H1 (cell line): Measurements from ENCODE around the gene GNS. TPM values are rescaled to one million over a fixed set of nuclear protein-coding genes. Genes with fewer than 3 reads are reported as not detected.

Experiments used
- CTCF ChIA-PET: fragments of 300-600 bp; sonication (Branson Sonifier 250); formaldehyde crosslinking; loops from one replicate; lab custom pipeline; 2021; ENCODE audit not compliant: partially characterized antibody; lab: Charles Lee
- POLR2A ChIA-PET: fragments of 300-600 bp; sonication (Branson Sonifier 250); formaldehyde crosslinking; loops from one replicate; lab custom pipeline; 2021; ENCODE audit warnings: inconsistent platforms; ENCODE audit not compliant: partially characterized antibody; lab: Charles Lee
- DNase-seq, 2 experiments: peaks; one replicate each; pipeline versions ENCODE4 v3.0.0 to v3.0.0-alpha.2; 2010 to 2022; ENCODE audit warnings: low spot score in 2 of 2, low read depth in 1 of 2, mixed read lengths in 1 of 2
- FAIRE-seq: peaks from 2 replicates; lab custom pipeline; 2011; peaks lifted over from hg19 to GRCh38; lab: Jason Lieb, UNC
- H2AFZ ChIP-seq: 2 replicates; pipeline ENCODE4 v1.8.1; 2012; ENCODE audit warnings: low read length, inconsistent platforms
- H2AK5ac ChIP-seq: 2 replicates; pipeline ENCODE4 v1.6.1; 2013; ENCODE audit warnings: low read depth, low read length
- H2BK120ac ChIP-seq: replicated peaks from 2 replicates; pipeline ENCODE3; 2013; ENCODE audit warnings: low read depth, low read length, inconsistent platforms
- H2BK12ac ChIP-seq: 2 replicates; pipeline ENCODE4 v1.6.1; 2013; ENCODE audit warnings: low read depth, low read length
- H2BK15ac ChIP-seq: 2 replicates; pipeline ENCODE4 v1.6.1; 2013; ENCODE audit warnings: low read length
- H2BK20ac ChIP-seq: 2 replicates; pipeline ENCODE4 v1.6.1; 2013; ENCODE audit warnings: low read length
- H2BK5ac ChIP-seq: 2 replicates; pipeline ENCODE4 v1.6.1; 2013; ENCODE audit warnings: low read depth, low read length
- H3K14ac ChIP-seq: 2 replicates; pipeline ENCODE4 v1.6.1; 2013; ENCODE audit warnings: inconsistent platforms; ENCODE audit not compliant: insufficient read length
- H3K18ac ChIP-seq: 2 replicates; pipeline ENCODE4 v1.6.1; 2013; ENCODE audit warnings: low read length; ENCODE audit errors: extremely low read depth
- H3K23ac ChIP-seq: 2 replicates; pipeline ENCODE4 v1.6.1; 2013; ENCODE audit warnings: inconsistent platforms; ENCODE audit not compliant: insufficient read length
- H3K23me2 ChIP-seq: 2 replicates; pipeline ENCODE4 v1.6.1; 2013; ENCODE audit warnings: low read depth, low read length
- H3K27ac ChIP-seq: 2 replicates; pipeline ENCODE4 v1.6.1; 2011; ENCODE audit warnings: low read depth, low read length, inconsistent platforms
- H3K27me3 ChIP-seq, 4 experiments: replicated peaks in 1 of 4; 1 replicate in 1 of 4; 2 replicates in 3 of 4; pipeline versions ENCODE4 v1.6.1 to v1.8.1; 2011 to 2013; ENCODE audit warnings: low read length in 3 of 4, mild to moderate bottlenecking in 3 of 4, inconsistent platforms in 2 of 4, mixed read lengths in 2 of 4, moderate library complexity in 1 of 4; ENCODE audit not compliant: control insufficient read depth in 3 of 4, insufficient read depth in 3 of 4; ENCODE audit errors: extremely low read depth in 1 of 4
- H3K36me3 ChIP-seq, 4 experiments: 2 replicates each; pipeline versions ENCODE4 v1.6.1 to v1.8.1; 2011 to 2013; ENCODE audit warnings: mild to moderate bottlenecking in 4 of 4, low read length in 3 of 4, moderate library complexity in 2 of 4, control low read depth in 1 of 4, inconsistent platforms in 1 of 4; ENCODE audit not compliant: insufficient read depth in 4 of 4, control insufficient read depth in 2 of 4
- H3K4ac ChIP-seq: replicated peaks from 2 replicates; pipeline ENCODE3; 2013; ENCODE audit warnings: low read length, low read depth, mixed read lengths, inconsistent platforms; ENCODE audit not compliant: insufficient read length
- H3K4me1 ChIP-seq, 4 experiments: replicated peaks in 1 of 4; 1 replicate in 1 of 4; 2 replicates in 3 of 4; pipeline versions ENCODE4 v1.6.1 to v1.8.1; 2011 to 2013; ENCODE audit warnings: low read length in 3 of 4, inconsistent platforms in 2 of 4, mixed read lengths in 1 of 4; ENCODE audit not compliant: insufficient read depth in 4 of 4, control insufficient read depth in 3 of 4
- H3K4me2 ChIP-seq, 2 experiments: 2 replicates each; pipeline versions ENCODE4 v1.6.1 to v1.8.1; 2011 to 2013; ENCODE audit warnings: low read depth in 2 of 2, low read length in 2 of 2, control low read depth in 1 of 2, inconsistent platforms in 1 of 2, mild to moderate bottlenecking in 1 of 2; ENCODE audit not compliant: insufficient read depth in 1 of 2
- H3K4me3 ChIP-seq, 4 experiments: fragments of 200-600, 300-600 bp in 1 of 4; sonication (generic), shearing (Covaris generic), sonication (Bioruptor Twin) in 1 of 4; 2 replicates each; pipeline versions ENCODE4 v1.5.1 to v1.8.1; 2011 to 2016; ENCODE audit warnings: low read length in 4 of 4, low read depth in 3 of 4, control low read depth in 2 of 4, inconsistent platforms in 2 of 4, mild to moderate bottlenecking in 2 of 4, mixed read lengths in 1 of 4, moderate library complexity in 1 of 4; ENCODE audit not compliant: insufficient read depth in 2 of 4; ENCODE audit errors: extremely low read depth in 1 of 4
- H3K56ac ChIP-seq: replicated peaks from 2 replicates; pipeline ENCODE3; 2013; ENCODE audit warnings: low read depth, mild to moderate bottlenecking, mixed read lengths, low read length, inconsistent platforms; ENCODE audit not compliant: insufficient read length
- H3K79me1 ChIP-seq: 2 replicates; pipeline ENCODE4 v1.6.1; 2013; ENCODE audit warnings: low read depth, low read length, control low read depth
- H3K79me2 ChIP-seq, 2 experiments: 2 replicates each; pipeline versions ENCODE4 v1.6.1 to v1.8.1; 2012 to 2013; ENCODE audit warnings: low read length in 2 of 2, mild to moderate bottlenecking in 2 of 2, inconsistent platforms in 1 of 2; ENCODE audit not compliant: insufficient read depth in 2 of 2, control insufficient read depth in 1 of 2
- H3K9ac ChIP-seq, 4 experiments: replicated peaks in 1 of 4; 1 replicate in 1 of 4; 2 replicates in 3 of 4; pipeline versions ENCODE4 v1.6.1 to v1.8.1; 2011 to 2013; ENCODE audit warnings: low read depth in 3 of 4, low read length in 3 of 4, control low read depth in 2 of 4, mild to moderate bottlenecking in 2 of 4, moderate library complexity in 2 of 4, inconsistent platforms in 1 of 4; ENCODE audit errors: extremely low read depth in 1 of 4
- H3K9me3 ChIP-seq, 2 experiments: 2 replicates each; pipeline versions ENCODE4 v1.6.1 to v1.8.1; 2012 to 2013; ENCODE audit warnings: mild to moderate bottlenecking in 2 of 2, moderate library complexity in 2 of 2, control low read depth in 1 of 2, inconsistent platforms in 1 of 2, low read depth in 1 of 2, low read length in 1 of 2, mixed read lengths in 1 of 2; ENCODE audit not compliant: insufficient read depth in 2 of 2
- H4K20me1 ChIP-seq, 2 experiments: replicated peaks in 1 of 2; 2 replicates each; pipeline versions ENCODE3 to v1.8.1; 2011 to 2013; ENCODE audit warnings: inconsistent platforms in 2 of 2, low read length in 2 of 2, mild to moderate bottlenecking in 1 of 2; ENCODE audit not compliant: insufficient read depth in 2 of 2, control insufficient read depth in 1 of 2
- H4K5ac ChIP-seq: 2 replicates; pipeline ENCODE4 v1.6.1; 2013; ENCODE audit warnings: low read length, low read depth, mixed read lengths, inconsistent platforms; ENCODE audit not compliant: insufficient read length
- H4K8ac ChIP-seq: 2 replicates; pipeline ENCODE4 v1.8.0; 2013; ENCODE audit warnings: mild to moderate bottlenecking, moderate library complexity, low read length, inconsistent platforms; ENCODE audit not compliant: insufficient read depth; ENCODE audit errors: extremely low read depth
- H4K91ac ChIP-seq: replicated peaks from 2 replicates; pipeline ENCODE3; 2013; ENCODE audit warnings: low read length, mixed read lengths, inconsistent platforms; ENCODE audit not compliant: insufficient read length
- KDM4A ChIP-seq: IDR thresholded peaks from one replicate; pipeline ENCODE4 v1.7.1; 2012; ENCODE audit warnings: low read depth, mild to moderate bottlenecking, moderate library complexity, low read length, inconsistent platforms; ENCODE audit not compliant: severe bottlenecking
- WGBS, 2 experiments: shearing (Covaris generic) in 1 of 2; methylation state at CpG; one replicate each; pipeline versions ENCODE4 v1.1.6 to v1.1.7; 2013 to 2015; ENCODE audit warnings: low lambda C conversion rate in 2 of 2, mixed read lengths in 2 of 2, inconsistent platforms in 1 of 2, low coverage in 1 of 2, missing lambda C conversion rate in 1 of 2; ENCODE audit not compliant: insufficient replicate concordance in 2 of 2, insufficient coverage in 1 of 2, insufficient read length in 1 of 2; ENCODE audit errors: extremely low coverage in 1 of 2, missing lambda C conversion rate in 1 of 2; 5-methylcytosine and 5-hydroxymethylcytosine counted together
- polyA plus RNA-seq, 7 experiments: library from polyadenylated mRNA; depleted of rRNA in 3 of 7; stranded (reverse) in 5 of 7; unstranded in 2 of 7; fragments of >200 nt in 5 of 7; fragments of 200-250 nt in 2 of 7; gene quantifications; 1 replicate in 5 of 7; 2 replicates in 1 of 7; 4 replicates in 1 of 7; pipeline versions ENCODE4 v1.2.1 to v1.2.3, GENCODE V29; 2011 to 2013; ENCODE audit warnings: missing spikeins in 2 of 7, mixed read lengths in 2 of 7
- total RNA-seq: library from RNA; stranded (reverse); fragmentation: NEBNext Ultra II Directional; extraction: Animal tissue kit (Norgen Biotek cat#: 25700); gene quantifications from 2 replicates; pipeline ENCODE4 v1.2.1, GENCODE V29; 2021

GNS gene
- total and polyA plus RNA-seq, 2 of the 8 experiments (the other 6 are each of a cell fraction or from before 2014, with no cell fraction given): 16.0 to 28.5 TPM

GRCh38 chr12:64743206-64743605 lies 16.0 kb downstream of the GNS start:
- H3K23ac ChIP-seq: no peak overlapping the region
- H3K9me3 ChIP-seq: no peaks in the 10 kb centered on the region
- 84% methylated on average over 3 of the region's 3 CpGs; no CpG with 5 or more reads in 1 of the 2 experiments for WGBS, 2 experiments
- H2BK20ac ChIP-seq: no peak overlapping the region
- H4K5ac ChIP-seq: no peak overlapping the region
- no peak overlapping the region for H3K14ac ChIP-seq
- no peak for TF ChIP-seq KDM4A
- TF ChIP-seq, all 59 proteins: peak for 0
- Histone ChIP-seq H3K4ac (no peak overlapping the region), H2AK5ac (no peak overlapping the region), H2BK5ac (no peak overlapping the region), H4K8ac (no peak overlapping the region), H3K4me3 (no peak overlapping the region), H2BK120ac (no peak overlapping the region), H3K27me3 (no peaks in the 10 kb centered on the region), H3K23me2 (no peaks in the 10 kb centered on the region), H3K27ac (no peak overlapping the region), H3K36me3 (peaks cover 12 to 64% (median 33%) of the 10 kb centered on the region in 4 experiments), H2AFZ (no peak overlapping the region), H3K4me2 (no peak overlapping the region), H4K91ac (no peak overlapping the region), H3K4me1 (no peaks in the 10 kb centered on the region), H3K56ac (no peak overlapping the region), H3K79me2 (no peaks in the 10 kb centered on the region), H3K18ac (no peak overlapping the region), H4K20me1 (peaks cover 0 to 2% of the 10 kb centered on the region in 2 experiments), H2BK12ac (no peak overlapping the region), H2BK15ac (no peak overlapping the region), H3K9ac (no peak overlapping the region), H3K79me1 (no peaks in the 10 kb centered on the region)
- ChIA-PET POLR2A (no interaction called here), CTCF (interaction anchor here (1.5 kb wide), 1 partner anchor 9 kb away, joined by 3 read pairs; no protein-coding TSS in a partner anchor)
- DNase-seq (no peak), FAIRE-seq (no peak)
